ENCODE measurements around the gene BATF3. TPM values are rescaled to one million over a fixed set of nuclear protein-coding genes. Genes with fewer than 3 reads are reported as not detected.

The BATF3 gene
- total RNA-seq, 1 experiment from 2014 or later, result 3.9 TPM

DNA sequence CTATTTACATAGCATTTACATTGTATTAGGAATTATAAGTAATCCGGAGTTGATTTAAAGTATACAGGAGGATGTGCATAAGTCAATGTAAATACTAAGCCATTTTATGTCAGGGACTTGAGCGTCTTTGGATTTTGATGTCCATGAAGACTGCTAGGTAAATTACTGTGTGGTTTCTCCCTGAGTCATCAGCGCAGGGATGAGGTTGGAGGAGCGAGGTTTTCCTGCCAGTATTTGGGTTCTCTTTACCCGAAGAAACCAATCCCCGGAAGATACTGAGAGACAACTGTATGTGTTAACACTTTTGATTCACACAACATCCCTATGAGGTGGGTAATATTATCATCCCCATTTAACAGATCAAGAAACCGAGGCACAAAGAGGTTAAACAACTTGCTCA, 29.3 kb downstream of the BATF3 start:
- H3K4me1 Mint-ChIP-seq, result peaks cover 32% of the 10 kb centered on the region
- no peaks in the 10 kb centered on the region for H3K9me3 Mint-ChIP-seq
- DNase-seq (ENCODE audit: low spot score) (no peak), ATAC-seq (no peak)
- H3K4me3 Mint-ChIP-seq, result no peak overlapping the region
- H3K27me3 Mint-ChIP-seq (ENCODE audit: low read depth), result peaks cover 17% of the 10 kb centered on the region
- no peaks in the 10 kb centered on the region for H3K36me3 Mint-ChIP-seq
- H3K27ac Mint-ChIP-seq, result no peak overlapping the region
- POLR2A ChIA-PET, result no interaction called here
- CTCF ChIA-PET, result interaction anchor here (1.7 to 1.8 kb wide), 3 partner anchors 31 to 214 kb away, joined by 5 to 7 read pairs (median 5); no protein-coding TSS in a partner anchor
- TF ChIP-seq ELF4 (CRISPR knock-in tag; IDR thresholded peaks at IDR 0.05; ENCODE audit: low read depth) (no peak), EMX1 (CRISPR knock-in tag; IDR thresholded peaks at IDR 0.05) (no peak), RORB (CRISPR knock-in tag; IDR thresholded peaks at IDR 0.05) (no peak), CBFB (CRISPR knock-in tag; IDR thresholded peaks at IDR 0.05; ENCODE audit: low read depth) (no peak), GABPB1 (CRISPR knock-in tag; IDR thresholded peaks at IDR 0.05) (no peak), GTF2I (CRISPR knock-in tag; conservative IDR thresholded peaks at IDR 0.05) (no peak)
- TF ChIP-seq, protein P1, sequence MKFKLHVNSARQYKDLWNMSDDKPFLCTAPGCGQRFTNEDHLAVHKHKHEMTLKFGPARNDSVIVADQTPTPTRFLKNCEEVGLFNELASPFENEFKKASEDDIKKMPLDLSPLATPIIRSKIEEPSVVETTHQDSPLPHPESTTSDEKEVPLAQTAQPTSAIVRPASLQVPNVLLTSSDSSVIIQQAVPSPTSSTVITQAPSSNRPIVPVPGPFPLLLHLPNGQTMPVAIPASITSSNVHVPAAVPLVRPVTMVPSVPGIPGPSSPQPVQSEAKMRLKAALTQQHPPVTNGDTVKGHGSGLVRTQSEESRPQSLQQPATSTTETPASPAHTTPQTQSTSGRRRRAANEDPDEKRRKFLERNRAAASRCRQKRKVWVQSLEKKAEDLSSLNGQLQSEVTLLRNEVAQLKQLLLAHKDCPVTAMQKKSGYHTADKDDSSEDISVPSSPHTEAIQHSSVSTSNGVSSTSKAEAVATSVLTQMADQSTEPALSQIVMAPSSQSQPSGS (CRISPR knock-in tag; IDR thresholded peaks at IDR 0.05; ENCODE audit: borderline replicate concordance, low read depth), result no peak
- TF ChIP-seq, protein P2, sequence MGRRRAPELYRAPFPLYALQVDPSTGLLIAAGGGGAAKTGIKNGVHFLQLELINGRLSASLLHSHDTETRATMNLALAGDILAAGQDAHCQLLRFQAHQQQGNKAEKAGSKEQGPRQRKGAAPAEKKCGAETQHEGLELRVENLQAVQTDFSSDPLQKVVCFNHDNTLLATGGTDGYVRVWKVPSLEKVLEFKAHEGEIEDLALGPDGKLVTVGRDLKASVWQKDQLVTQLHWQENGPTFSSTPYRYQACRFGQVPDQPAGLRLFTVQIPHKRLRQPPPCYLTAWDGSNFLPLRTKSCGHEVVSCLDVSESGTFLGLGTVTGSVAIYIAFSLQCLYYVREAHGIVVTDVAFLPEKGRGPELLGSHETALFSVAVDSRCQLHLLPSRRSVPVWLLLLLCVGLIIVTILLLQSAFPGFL (CRISPR knock-in tag; IDR thresholded peaks at IDR 0.05; ENCODE audit: borderline replicate concordance), result no peak
- TF ChIP-seq, protein P3, sequence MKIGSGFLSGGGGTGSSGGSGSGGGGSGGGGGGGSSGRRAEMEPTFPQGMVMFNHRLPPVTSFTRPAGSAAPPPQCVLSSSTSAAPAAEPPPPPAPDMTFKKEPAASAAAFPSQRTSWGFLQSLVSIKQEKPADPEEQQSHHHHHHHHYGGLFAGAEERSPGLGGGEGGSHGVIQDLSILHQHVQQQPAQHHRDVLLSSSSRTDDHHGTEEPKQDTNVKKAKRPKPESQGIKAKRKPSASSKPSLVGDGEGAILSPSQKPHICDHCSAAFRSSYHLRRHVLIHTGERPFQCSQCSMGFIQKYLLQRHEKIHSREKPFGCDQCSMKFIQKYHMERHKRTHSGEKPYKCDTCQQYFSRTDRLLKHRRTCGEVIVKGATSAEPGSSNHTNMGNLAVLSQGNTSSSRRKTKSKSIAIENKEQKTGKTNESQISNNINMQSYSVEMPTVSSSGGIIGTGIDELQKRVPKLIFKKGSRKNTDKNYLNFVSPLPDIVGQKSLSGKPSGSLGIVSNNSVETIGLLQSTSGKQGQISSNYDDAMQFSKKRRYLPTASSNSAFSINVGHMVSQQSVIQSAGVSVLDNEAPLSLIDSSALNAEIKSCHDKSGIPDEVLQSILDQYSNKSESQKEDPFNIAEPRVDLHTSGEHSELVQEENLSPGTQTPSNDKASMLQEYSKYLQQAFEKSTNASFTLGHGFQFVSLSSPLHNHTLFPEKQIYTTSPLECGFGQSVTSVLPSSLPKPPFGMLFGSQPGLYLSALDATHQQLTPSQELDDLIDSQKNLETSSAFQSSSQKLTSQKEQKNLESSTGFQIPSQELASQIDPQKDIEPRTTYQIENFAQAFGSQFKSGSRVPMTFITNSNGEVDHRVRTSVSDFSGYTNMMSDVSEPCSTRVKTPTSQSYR (CRISPR knock-in tag; IDR thresholded peaks at IDR 0.05), result no peak

DNA sequence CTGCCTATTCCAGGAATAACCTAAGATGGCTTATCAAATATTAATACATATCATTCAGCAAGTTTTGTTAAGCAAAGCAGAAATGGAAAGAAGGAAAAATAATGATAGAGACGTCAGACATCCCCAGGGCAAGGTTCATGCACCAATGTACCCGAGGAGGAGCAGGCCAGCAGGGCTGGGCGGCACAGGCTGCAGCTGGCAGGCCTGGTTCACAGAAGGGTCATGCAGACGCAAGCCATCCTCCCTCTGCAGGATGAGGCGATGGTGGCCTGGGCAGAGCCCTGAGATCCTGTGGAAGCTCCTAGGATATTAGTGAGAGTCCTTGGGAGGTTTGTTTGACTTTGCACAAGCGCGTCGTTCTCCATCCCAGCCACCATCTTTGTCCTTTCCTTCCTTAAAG, 30.0 kb downstream of the BATF3 start:
- peaks cover 36% of the 10 kb centered on the region for H3K4me1 Mint-ChIP-seq
- ChIA-PET POLR2A (no interaction called here), CTCF (no interaction called here)
- TF ChIP-seq NFATC4 (CRISPR knock-in tag; IDR thresholded peaks at IDR 0.05) (no peak), TP53 (CRISPR knock-in tag; IDR thresholded peaks at IDR 0.05) (no peak), ELF4 (CRISPR knock-in tag; IDR thresholded peaks at IDR 0.05; ENCODE audit: low read depth) (no peak)
- TF ChIP-seq, protein P4, sequence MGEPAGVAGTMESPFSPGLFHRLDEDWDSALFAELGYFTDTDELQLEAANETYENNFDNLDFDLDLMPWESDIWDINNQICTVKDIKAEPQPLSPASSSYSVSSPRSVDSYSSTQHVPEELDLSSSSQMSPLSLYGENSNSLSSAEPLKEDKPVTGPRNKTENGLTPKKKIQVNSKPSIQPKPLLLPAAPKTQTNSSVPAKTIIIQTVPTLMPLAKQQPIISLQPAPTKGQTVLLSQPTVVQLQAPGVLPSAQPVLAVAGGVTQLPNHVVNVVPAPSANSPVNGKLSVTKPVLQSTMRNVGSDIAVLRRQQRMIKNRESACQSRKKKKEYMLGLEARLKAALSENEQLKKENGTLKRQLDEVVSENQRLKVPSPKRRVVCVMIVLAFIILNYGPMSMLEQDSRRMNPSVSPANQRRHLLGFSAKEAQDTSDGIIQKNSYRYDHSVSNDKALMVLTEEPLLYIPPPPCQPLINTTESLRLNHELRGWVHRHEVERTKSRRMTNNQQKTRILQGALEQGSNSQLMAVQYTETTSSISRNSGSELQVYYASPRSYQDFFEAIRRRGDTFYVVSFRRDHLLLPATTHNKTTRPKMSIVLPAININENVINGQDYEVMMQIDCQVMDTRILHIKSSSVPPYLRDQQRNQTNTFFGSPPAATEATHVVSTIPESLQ (CRISPR knock-in tag; IDR thresholded peaks at IDR 0.05), result no peak
- TF ChIP-seq, protein P5, sequence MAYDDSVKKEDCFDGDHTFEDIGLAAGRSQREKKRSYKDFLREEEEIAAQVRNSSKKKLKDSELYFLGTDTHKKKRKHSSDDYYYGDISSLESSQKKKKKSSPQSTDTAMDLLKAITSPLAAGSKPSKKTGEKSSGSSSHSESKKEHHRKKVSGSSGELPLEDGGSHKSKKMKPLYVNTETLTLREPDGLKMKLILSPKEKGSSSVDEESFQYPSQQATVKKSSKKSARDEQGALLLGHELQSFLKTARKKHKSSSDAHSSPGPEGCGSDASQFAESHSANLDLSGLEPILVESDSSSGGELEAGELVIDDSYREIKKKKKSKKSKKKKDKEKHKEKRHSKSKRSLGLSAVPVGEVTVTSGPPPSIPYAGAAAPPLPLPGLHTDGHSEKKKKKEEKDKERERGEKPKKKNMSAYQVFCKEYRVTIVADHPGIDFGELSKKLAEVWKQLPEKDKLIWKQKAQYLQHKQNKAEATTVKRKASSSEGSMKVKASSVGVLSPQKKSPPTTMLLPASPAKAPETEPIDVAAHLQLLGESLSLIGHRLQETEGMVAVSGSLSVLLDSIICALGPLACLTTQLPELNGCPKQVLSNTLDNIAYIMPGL (CRISPR knock-in tag; IDR thresholded peaks at IDR 0.05), result no peak
- TF ChIP-seq, protein P6, sequence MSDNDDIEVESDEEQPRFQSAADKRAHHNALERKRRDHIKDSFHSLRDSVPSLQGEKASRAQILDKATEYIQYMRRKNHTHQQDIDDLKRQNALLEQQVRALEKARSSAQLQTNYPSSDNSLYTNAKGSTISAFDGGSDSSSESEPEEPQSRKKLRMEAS (CRISPR knock-in tag; IDR thresholded peaks at IDR 0.05), result no peak
- no peak overlapping the region for H3K27ac Mint-ChIP-seq
- H3K36me3 Mint-ChIP-seq, result no peaks in the 10 kb centered on the region
- no peaks in the 10 kb centered on the region for H3K9me3 Mint-ChIP-seq
- no peak for ATAC-seq
- DNase-seq (ENCODE audit: low spot score), result no peak
- H3K4me3 Mint-ChIP-seq, result no peak overlapping the region
- H3K27me3 Mint-ChIP-seq (ENCODE audit: low read depth), result peaks cover 17% of the 10 kb centered on the region
